Measurements from ENCODE around the gene COBLL1. TPM values are rescaled to one million over a fixed set of nuclear protein-coding genes. Genes with fewer than 3 reads are reported as not detected.
"Not testable (repeated sequence)": the region's sequence is repeated elsewhere in the genome, so short reads cannot be mapped to it uniquely, and the experiment has no call there.

COBLL1 gene
- total and polyA plus RNA-seq, 2 of the 4 experiments (the other 2 are of a cell fraction): 0.79 to 1.1 TPM

DNA sequence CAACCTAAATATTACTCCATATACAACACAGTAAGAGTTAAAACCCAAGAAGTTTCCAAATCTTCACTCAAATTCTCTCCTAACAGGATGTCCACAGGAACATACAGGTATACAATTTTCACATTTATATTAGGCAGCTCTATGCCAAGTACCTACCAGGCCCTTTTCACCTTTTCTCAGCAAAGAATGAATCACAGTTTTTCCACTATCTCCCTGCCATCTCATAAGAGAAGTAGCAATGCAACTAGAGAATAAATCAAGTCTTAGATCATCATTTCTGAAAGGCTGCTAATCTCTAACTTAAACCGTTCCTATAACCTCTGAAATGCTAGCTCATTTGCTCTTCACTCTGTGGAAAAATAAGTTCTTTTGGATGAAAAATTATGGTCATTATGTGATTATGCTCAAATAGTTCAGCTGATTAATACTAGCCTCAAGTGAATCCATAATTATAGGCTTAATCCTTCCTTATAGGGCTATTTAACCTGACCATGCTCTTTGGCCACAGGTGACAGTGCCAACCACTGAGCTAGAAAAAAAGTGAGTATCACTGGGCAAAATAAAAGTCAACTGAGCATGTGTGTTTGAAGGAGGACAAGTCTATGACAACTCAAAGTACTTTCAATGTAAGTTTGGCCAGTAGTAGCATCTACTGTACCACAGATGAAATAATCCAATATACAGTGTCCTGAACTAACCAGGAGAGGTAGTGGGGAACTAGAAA is 79.7 kb downstream of the COBLL1 start:
- Histone ChIP-seq H2AK5ac (ENCODE audit: low read depth, low read length) (no peak overlapping the region), H3K4me2 (ENCODE audit: low read depth, low read length) (no peak overlapping the region), H2BK20ac (ENCODE audit: low read depth, low read length) (no peak overlapping the region), H3K9me1 (ENCODE audit: insufficient read depth, low read length) (no peaks in the 10 kb centered on the region), H3K23ac (ENCODE audit: low read depth, low read length) (no peak overlapping the region), H3K9ac (ENCODE audit: low read depth, low read length) (no peak overlapping the region), H2AK9ac (replicated peaks; ENCODE audit: low read depth, low read length, poor library complexity) (no peak overlapping the region), H3K36me3 (ENCODE audit: control insufficient read depth, insufficient read depth, low read length) (no peaks in the 10 kb centered on the region), H4K91ac (ENCODE audit: insufficient read depth, low read depth, low read length) (no peak overlapping the region), H3K27me3 (ENCODE audit: control insufficient read depth, insufficient read depth, low read length) (no peaks in the 10 kb centered on the region), H3K9me3 (ENCODE audit: control insufficient read depth, insufficient read depth, low read length) (no peaks in the 10 kb centered on the region), H4K8ac (ENCODE audit: low read depth in 2 of 2, low read length in 2 of 2) (no peak overlapping the region), H3K27ac (ENCODE audit: insufficient read depth, low read length) (no peak overlapping the region), H3K4me1 (ENCODE audit: control insufficient read depth, insufficient read depth, low read length) (no peaks in the 10 kb centered on the region), H3K4ac (ENCODE audit: low read depth, low read length) (no peak overlapping the region), H3K79me1 (ENCODE audit: low read depth in 1 of 2, low read length in 2 of 2) (no peaks in the 10 kb centered on the region), H4K5ac (ENCODE audit: low read depth, low read length) (no peak overlapping the region), H2AFZ (replicated peaks; ENCODE audit: low read length, poor library complexity) (no peak overlapping the region), H2BK120ac (ENCODE audit: low read depth, low read length) (no peak overlapping the region), H3K56ac (ENCODE audit: extremely low read depth, insufficient read depth, low read length) (no peak overlapping the region), H3K18ac (ENCODE audit: low read depth, low read length) (no peak overlapping the region), H3K4me3 (ENCODE audit: insufficient read depth, low read depth, low read length) (no peak overlapping the region), H4K20me1 (ENCODE audit: insufficient read depth, low read length) (no peaks in the 10 kb centered on the region), H3K14ac (replicated peaks; ENCODE audit: low read depth, low read length) (no peak overlapping the region), H2BK15ac (ENCODE audit: low read depth, low read length) (no peak overlapping the region), H2BK5ac (ENCODE audit: low read depth, low read length, poor library complexity, severe bottlenecking) (no peak overlapping the region)
- DNase-seq (no peak), ATAC-seq (ENCODE audit: low read depth) (no peak)
- intact Hi-C loops (cut with micrococcal nuclease) (no loop called here), in situ Hi-C loops (cut with MboI; ENCODE audit: low sequenced_read_pairs) (no loop called here), dilution Hi-C loops (cut with HindIII; ENCODE audit: low sequenced_read_pairs, unreplicated experiment) (no loop called here)
- POLR2A ChIA-PET (ENCODE audit: unreplicated experiment): no interaction called here
- no peak for TF ChIP-seq FOS (IDR thresholded peaks at IDR 0.05; ENCODE audit: low read depth, low read length)
- no peak for TF ChIP-seq SMC3 (IDR thresholded peaks at IDR 0.05; ENCODE audit: low read depth, low read length)
- no CpG with 5 or more reads among the region's 1 CpG for WGBS, 2 experiments (ENCODE audit: extremely low coverage in 2 of 2, insufficient read length in 1 of 2)
- BruUV-seq (replicated peaks): no TSS peak
- CTCF ChIA-PET: no interaction called here

DNA sequence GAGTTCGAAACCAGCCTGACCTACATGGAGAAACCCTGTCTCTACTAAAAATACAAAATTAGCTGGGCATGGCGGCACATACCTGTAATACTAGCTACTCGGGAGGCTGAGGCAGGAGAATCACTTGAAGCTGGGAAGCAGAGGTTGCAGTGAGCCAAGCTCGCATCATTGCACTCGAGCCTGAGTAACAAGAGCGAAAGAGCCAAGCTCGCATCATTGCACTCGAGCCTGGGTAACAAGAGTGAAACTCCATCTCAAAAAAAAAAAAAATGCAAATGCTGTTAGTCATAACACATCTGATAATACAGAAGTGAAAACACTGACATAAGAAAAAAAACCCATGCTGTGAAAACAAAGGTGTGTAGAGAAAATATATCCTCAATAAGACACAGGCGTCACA is 80.4 kb downstream of the COBLL1 start:
- H3K14ac ChIP-seq (replicated peaks; ENCODE audit: low read depth, low read length); H4K20me1 ChIP-seq (ENCODE audit: insufficient read depth, low read length); H2BK120ac ChIP-seq (ENCODE audit: low read depth, low read length); H3K9me1 ChIP-seq (ENCODE audit: insufficient read depth, low read length); H4K5ac ChIP-seq (ENCODE audit: low read depth, low read length); H3K56ac ChIP-seq (ENCODE audit: extremely low read depth, insufficient read depth, low read length); H3K79me1 ChIP-seq (ENCODE audit: low read depth in 1 of 2, low read length in 2 of 2); H4K8ac ChIP-seq (ENCODE audit: low read depth in 2 of 2, low read length in 2 of 2); H3K18ac ChIP-seq (ENCODE audit: low read depth, low read length); in situ Hi-C loops (cut with MboI; ENCODE audit: low sequenced_read_pairs); H3K4me1 ChIP-seq (ENCODE audit: control insufficient read depth, insufficient read depth, low read length); H3K9me3 ChIP-seq (ENCODE audit: control insufficient read depth, insufficient read depth, low read length); CTCF ChIA-PET; H3K23ac ChIP-seq (ENCODE audit: low read depth, low read length); ATAC-seq (ENCODE audit: low read depth); H3K4ac ChIP-seq (ENCODE audit: low read depth, low read length); H2AK9ac ChIP-seq (replicated peaks; ENCODE audit: low read depth, low read length, poor library complexity); H3K27me3 ChIP-seq (ENCODE audit: control insufficient read depth, insufficient read depth, low read length); H3K27ac ChIP-seq (ENCODE audit: insufficient read depth, low read length); H2AK5ac ChIP-seq (ENCODE audit: low read depth, low read length); H3K36me3 ChIP-seq (ENCODE audit: control insufficient read depth, insufficient read depth, low read length); H3K9ac ChIP-seq (ENCODE audit: low read depth, low read length); BruUV-seq (replicated peaks); POLR2A ChIA-PET (ENCODE audit: unreplicated experiment); intact Hi-C loops (cut with micrococcal nuclease); dilution Hi-C loops (cut with HindIII; ENCODE audit: low sequenced_read_pairs, unreplicated experiment); H2BK5ac ChIP-seq (ENCODE audit: low read depth, low read length, poor library complexity, severe bottlenecking); H2BK15ac ChIP-seq (ENCODE audit: low read depth, low read length); H2BK20ac ChIP-seq (ENCODE audit: low read depth, low read length); DNase-seq; H4K91ac ChIP-seq (ENCODE audit: insufficient read depth, low read depth, low read length); H2AFZ ChIP-seq (replicated peaks; ENCODE audit: low read length, poor library complexity); H3K4me3 ChIP-seq (ENCODE audit: insufficient read depth, low read depth, low read length); H3K4me2 ChIP-seq (ENCODE audit: low read depth, low read length): not testable (repeated sequence)
- WGBS, 2 experiments (ENCODE audit: extremely low coverage in 2 of 2, insufficient read length in 1 of 2): 80% methylated on average over 2 of the region's 9 CpGs; no CpG with 5 or more reads in 1 of the 2 experiments
